Endothelial cell (in vitro differentiated cells): ENCODE results near the gene GPATCH8. TPM values are rescaled to one million over a fixed set of nuclear protein-coding genes. Genes with fewer than 3 reads are reported as not detected.

Experiments
- DNase-seq: peaks from one replicate; pipeline ENCODE4 v3.0.0; 2021; ENCODE audit warnings: low spot score
- H3K27ac Mint-ChIP-seq: one replicate; pipeline ENCODE4 v1.8.0; 2021; ENCODE audit warnings: mixed read lengths, inconsistent platforms; ENCODE audit not compliant: unreplicated experiment
- H3K27me3 Mint-ChIP-seq: one replicate; pipeline ENCODE4 v1.8.0; 2021; ENCODE audit warnings: mild to moderate bottlenecking, moderate library complexity, mixed read lengths, inconsistent platforms; ENCODE audit not compliant: unreplicated experiment
- H3K36me3 Mint-ChIP-seq: one replicate; pipeline ENCODE4 v1.8.0; 2021; ENCODE audit warnings: mild to moderate bottlenecking, low read depth, mixed read lengths, inconsistent platforms; ENCODE audit not compliant: unreplicated experiment
- H3K4me1 Mint-ChIP-seq: one replicate; pipeline ENCODE4 v1.8.0; 2021; ENCODE audit warnings: mild to moderate bottlenecking, mixed read lengths, inconsistent platforms; ENCODE audit not compliant: unreplicated experiment
- H3K4me3 Mint-ChIP-seq: one replicate; pipeline ENCODE4 v1.8.0; 2021; ENCODE audit warnings: mild to moderate bottlenecking, mixed read lengths, inconsistent platforms; ENCODE audit not compliant: unreplicated experiment
- H3K9me3 Mint-ChIP-seq: one replicate; pipeline ENCODE4 v1.8.0; 2021; ENCODE audit warnings: mixed read lengths, inconsistent platforms; ENCODE audit not compliant: unreplicated experiment
- total RNA-seq: library from RNA; stranded (reverse); fragmentation: NEBNext Ultra II Directional; extraction: Animal tissue kit (Norgen Biotek cat#: 25700); gene quantifications from one replicate; pipeline ENCODE4 v1.2.1, GENCODE V29; 2021; ENCODE audit not compliant: unreplicated experiment
- TF ChIP-seq, protein P1 (sequence below): fragments of 200-600 bp; sonication (generic); IDR thresholded peaks from one replicate; pipeline ENCODE4 v1.5.0; 2021; ENCODE audit warnings: antibody characterized with exemption; ENCODE audit not compliant: unreplicated experiment

GPATCH8 gene
- total RNA-seq, 1 donor from 2014 or later, result 53.3 TPM

GRCh38 chr17:44451832-44452231 lies 51.4 kb downstream of the GPATCH8 start:
- Mint-ChIP-seq H3K4me1 (peaks cover 9% of the 10 kb centered on the region), H3K27ac (no peak overlapping the region), H3K4me3 (no peak overlapping the region), H3K9me3 (no peaks in the 10 kb centered on the region), H3K36me3 (no peaks in the 10 kb centered on the region), H3K27me3 (peaks cover 2% of the 10 kb centered on the region)
- TF ChIP-seq, protein P1, sequence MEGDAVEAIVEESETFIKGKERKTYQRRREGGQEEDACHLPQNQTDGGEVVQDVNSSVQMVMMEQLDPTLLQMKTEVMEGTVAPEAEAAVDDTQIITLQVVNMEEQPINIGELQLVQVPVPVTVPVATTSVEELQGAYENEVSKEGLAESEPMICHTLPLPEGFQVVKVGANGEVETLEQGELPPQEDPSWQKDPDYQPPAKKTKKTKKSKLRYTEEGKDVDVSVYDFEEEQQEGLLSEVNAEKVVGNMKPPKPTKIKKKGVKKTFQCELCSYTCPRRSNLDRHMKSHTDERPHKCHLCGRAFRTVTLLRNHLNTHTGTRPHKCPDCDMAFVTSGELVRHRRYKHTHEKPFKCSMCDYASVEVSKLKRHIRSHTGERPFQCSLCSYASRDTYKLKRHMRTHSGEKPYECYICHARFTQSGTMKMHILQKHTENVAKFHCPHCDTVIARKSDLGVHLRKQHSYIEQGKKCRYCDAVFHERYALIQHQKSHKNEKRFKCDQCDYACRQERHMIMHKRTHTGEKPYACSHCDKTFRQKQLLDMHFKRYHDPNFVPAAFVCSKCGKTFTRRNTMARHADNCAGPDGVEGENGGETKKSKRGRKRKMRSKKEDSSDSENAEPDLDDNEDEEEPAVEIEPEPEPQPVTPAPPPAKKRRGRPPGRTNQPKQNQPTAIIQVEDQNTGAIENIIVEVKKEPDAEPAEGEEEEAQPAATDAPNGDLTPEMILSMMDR, result no peak
- DNase-seq, result no peak

- DNase-seq, result no peak
- Mint-ChIP-seq H3K27me3 (peaks cover 2% of the 10 kb centered on the region), H3K4me1 (peaks cover 9% of the 10 kb centered on the region), H3K9me3 (no peaks in the 10 kb centered on the region), H3K4me3 (no peak overlapping the region), H3K36me3 (no peaks in the 10 kb centered on the region), H3K27ac (no peak overlapping the region)
- TF ChIP-seq, protein P1, result no peak
These were observed 52.1 kb downstream of the GPATCH8 start for GRCh38 chr17:44451016-44451627.

- no peak overlapping the region for H3K4me3 Mint-ChIP-seq
- peak overlapping the region; percentile 61 for H3K27ac Mint-ChIP-seq
- TF ChIP-seq, protein P1, result no peak
- no peaks in the 10 kb centered on the region for H3K36me3 Mint-ChIP-seq
- H3K27me3 Mint-ChIP-seq, result peaks cover 2% of the 10 kb centered on the region
- peaks cover 9% of the 10 kb centered on the region for H3K4me1 Mint-ChIP-seq
- no peak for DNase-seq
- H3K9me3 Mint-ChIP-seq, result no peaks in the 10 kb centered on the region
These were observed 54.8 kb downstream of the GPATCH8 start for GRCh38 chr17:44448412-44448811.

- Mint-ChIP-seq H3K36me3 (no peaks in the 10 kb centered on the region), H3K27ac (no peak overlapping the region), H3K4me1 (peaks cover 11% of the 10 kb centered on the region), H3K4me3 (no peak overlapping the region), H3K27me3 (peaks cover 2% of the 10 kb centered on the region), H3K9me3 (no peaks in the 10 kb centered on the region)
- DNase-seq, result no peak
- TF ChIP-seq, protein P1, result no peak
These were observed 58.5 kb downstream of the GPATCH8 start for GRCh38 chr17:44444735-44445105.

- Mint-ChIP-seq H3K27me3 (peaks cover 2% of the 10 kb centered on the region), H3K4me3 (no peak overlapping the region), H3K36me3 (no peaks in the 10 kb centered on the region), H3K27ac (no peak overlapping the region), H3K4me1 (peaks cover 23% of the 10 kb centered on the region), H3K9me3 (no peaks in the 10 kb centered on the region)
- DNase-seq, result no peak
- TF ChIP-seq, protein P1, result no peak
These were observed 60.4 kb downstream of the GPATCH8 start for GRCh38 chr17:44442806-44443205.
